Measurements from ENCODE around the gene GPRC5A. TPM values are rescaled to one million over a fixed set of nuclear protein-coding genes. Genes with fewer than 3 reads are reported as not detected.

The GPRC5A gene, protein sequence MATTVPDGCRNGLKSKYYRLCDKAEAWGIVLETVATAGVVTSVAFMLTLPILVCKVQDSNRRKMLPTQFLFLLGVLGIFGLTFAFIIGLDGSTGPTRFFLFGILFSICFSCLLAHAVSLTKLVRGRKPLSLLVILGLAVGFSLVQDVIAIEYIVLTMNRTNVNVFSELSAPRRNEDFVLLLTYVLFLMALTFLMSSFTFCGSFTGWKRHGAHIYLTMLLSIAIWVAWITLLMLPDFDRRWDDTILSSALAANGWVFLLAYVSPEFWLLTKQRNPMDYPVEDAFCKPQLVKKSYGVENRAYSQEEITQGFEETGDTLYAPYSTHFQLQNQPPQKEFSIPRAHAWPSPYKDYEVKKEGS
- polyA plus RNA-seq (2012; ENCODE audit: insufficient read length, low read depth), result 11.0 TPM

DNA sequence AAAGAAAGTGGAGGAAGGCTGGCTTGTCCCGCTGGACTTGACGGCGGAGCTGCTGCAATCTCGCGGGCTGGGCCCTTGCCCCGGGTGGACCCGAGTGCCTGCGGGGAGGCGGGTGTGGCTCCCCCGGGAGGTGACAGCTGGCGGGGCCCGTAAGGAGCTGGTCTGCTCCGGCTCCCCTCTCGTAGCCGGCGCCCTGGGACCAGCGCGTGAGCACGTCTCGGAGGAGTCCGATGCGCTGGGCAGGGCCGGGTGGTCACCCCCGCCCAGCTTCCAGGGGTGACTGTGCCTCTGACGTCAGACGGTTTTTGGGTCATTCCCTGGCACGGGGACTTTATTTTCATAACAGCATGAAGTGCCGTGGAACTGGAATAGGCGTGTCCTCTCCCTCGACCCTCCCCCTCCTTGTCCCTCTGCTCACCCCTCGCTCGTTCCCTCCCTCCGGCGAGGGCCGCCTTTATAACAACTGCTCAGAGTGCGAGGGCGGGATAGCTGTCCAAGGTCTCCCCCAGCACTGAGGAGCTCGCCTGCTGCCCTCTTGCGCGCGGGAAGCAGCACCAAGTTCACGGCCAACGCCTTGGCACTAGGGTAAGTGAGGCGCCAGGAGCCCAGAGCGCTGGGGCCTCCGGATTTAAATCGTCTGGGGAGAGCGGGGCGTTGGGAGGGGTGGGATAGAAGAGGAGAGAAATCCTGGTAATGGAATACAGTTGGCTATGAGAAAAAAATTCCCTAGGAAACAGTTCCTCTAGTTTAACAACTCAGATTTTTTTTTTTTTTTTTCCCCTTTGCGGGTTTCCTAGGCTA lies at the start of gene GPRC5A:
Gene GPRC5A, plus strand, starts transcription at position 483 of the 801 bp plus-strand sequence. CDS start 16,688 bp downstream, outside the sequence.
- TF ChIP-seq TAF1 (IDR thresholded peaks at IDR 0.05; ENCODE audit: borderline replicate concordance, insufficient read depth, low read length) (no peak), SIN3A (IDR thresholded peaks at IDR 0.05; ENCODE audit: borderline replicate concordance, insufficient read depth, low read length) (no peak), FOXP2 (optimal IDR thresholded peaks at IDR 0.05; ENCODE audit: borderline replicate concordance, extremely low read depth, extremely low read length, insufficient read depth) (peak; percentile 47), POLR2AphosphoS5 (IDR thresholded peaks at IDR 0.05; ENCODE audit: low read depth, low read length) (peak; percentile 67)
- TF ChIP-seq, protein P1, sequence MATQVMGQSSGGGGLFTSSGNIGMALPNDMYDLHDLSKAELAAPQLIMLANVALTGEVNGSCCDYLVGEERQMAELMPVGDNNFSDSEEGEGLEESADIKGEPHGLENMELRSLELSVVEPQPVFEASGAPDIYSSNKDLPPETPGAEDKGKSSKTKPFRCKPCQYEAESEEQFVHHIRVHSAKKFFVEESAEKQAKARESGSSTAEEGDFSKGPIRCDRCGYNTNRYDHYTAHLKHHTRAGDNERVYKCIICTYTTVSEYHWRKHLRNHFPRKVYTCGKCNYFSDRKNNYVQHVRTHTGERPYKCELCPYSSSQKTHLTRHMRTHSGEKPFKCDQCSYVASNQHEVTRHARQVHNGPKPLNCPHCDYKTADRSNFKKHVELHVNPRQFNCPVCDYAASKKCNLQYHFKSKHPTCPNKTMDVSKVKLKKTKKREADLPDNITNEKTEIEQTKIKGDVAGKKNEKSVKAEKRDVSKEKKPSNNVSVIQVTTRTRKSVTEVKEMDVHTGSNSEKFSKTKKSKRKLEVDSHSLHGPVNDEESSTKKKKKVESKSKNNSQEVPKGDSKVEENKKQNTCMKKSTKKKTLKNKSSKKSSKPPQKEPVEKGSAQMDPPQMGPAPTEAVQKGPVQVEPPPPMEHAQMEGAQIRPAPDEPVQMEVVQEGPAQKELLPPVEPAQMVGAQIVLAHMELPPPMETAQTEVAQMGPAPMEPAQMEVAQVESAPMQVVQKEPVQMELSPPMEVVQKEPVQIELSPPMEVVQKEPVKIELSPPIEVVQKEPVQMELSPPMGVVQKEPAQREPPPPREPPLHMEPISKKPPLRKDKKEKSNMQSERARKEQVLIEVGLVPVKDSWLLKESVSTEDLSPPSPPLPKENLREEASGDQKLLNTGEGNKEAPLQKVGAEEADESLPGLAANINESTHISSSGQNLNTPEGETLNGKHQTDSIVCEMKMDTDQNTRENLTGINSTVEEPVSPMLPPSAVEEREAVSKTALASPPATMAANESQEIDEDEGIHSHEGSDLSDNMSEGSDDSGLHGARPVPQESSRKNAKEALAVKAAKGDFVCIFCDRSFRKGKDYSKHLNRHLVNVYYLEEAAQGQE (IDR thresholded peaks at IDR 0.05; ENCODE audit: insufficient read depth in 1 of 2, low read depth in 2 of 2, low read length in 2 of 2), result peak; percentile 80 to 86

DNA sequence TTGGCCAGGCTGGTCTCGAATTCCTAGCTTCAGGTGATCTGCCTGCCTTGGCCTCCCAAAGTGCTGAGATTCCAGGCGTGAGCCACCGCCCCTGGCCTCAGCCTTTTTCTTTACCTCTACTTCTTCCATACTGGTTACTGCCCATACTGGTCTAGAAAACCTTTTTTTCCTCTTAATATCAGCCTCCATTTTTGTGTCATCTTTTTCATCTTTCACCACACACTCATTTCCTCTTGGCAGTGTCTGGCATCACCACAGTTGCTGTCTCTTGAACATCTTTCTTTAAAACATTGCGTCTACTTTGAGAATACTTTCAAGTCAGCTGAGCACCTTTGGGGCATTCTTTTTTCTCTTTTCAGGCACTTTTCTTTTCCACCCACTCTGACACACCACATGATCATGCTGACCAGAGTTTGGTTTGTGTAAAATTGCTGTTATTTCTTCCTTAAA lies 45.5 kb upstream of the GPRC5A start:
- no peak for TF ChIP-seq TAF1 (IDR thresholded peaks at IDR 0.05; ENCODE audit: borderline replicate concordance, insufficient read depth, low read length)
- TF ChIP-seq, protein P1 (IDR thresholded peaks at IDR 0.05; ENCODE audit: insufficient read depth in 1 of 2, low read depth in 2 of 2, low read length in 2 of 2), result no peak
- no peak for TF ChIP-seq FOXP2 (optimal IDR thresholded peaks at IDR 0.05; ENCODE audit: borderline replicate concordance, extremely low read depth, extremely low read length, insufficient read depth)
- no peak for TF ChIP-seq SIN3A (IDR thresholded peaks at IDR 0.05; ENCODE audit: borderline replicate concordance, insufficient read depth, low read length)
- no peak for TF ChIP-seq POLR2AphosphoS5 (IDR thresholded peaks at IDR 0.05; ENCODE audit: low read depth, low read length)

DNA sequence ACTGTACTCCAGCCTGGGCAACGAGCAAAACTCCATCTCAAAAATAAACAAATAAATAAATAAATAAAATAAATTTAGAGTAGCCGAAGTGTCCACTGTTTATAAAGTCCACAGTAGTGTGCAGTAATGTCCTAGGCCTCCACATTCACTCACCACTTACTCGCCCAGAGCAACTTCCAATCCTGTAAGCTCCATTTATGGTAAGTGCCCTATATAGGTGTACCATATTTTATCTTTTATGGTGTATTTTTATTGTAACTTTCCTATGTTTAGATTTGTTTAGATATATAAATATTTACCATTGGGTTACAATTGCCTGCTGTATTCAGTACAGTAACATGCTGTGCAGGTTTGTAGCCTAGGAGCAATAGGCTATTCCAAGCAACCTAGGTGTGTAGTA lies 37.9 kb upstream of the GPRC5A start:
- TF ChIP-seq TAF1 (IDR thresholded peaks at IDR 0.05; ENCODE audit: borderline replicate concordance, insufficient read depth, low read length), result no peak
- TF ChIP-seq, protein P1 (IDR thresholded peaks at IDR 0.05; ENCODE audit: insufficient read depth in 1 of 2, low read depth in 2 of 2, low read length in 2 of 2), result no peak
- TF ChIP-seq FOXP2 (optimal IDR thresholded peaks at IDR 0.05; ENCODE audit: borderline replicate concordance, extremely low read depth, extremely low read length, insufficient read depth), result no peak
- no peak for TF ChIP-seq POLR2AphosphoS5 (IDR thresholded peaks at IDR 0.05; ENCODE audit: low read depth, low read length)
- TF ChIP-seq SIN3A (IDR thresholded peaks at IDR 0.05; ENCODE audit: borderline replicate concordance, insufficient read depth, low read length), result no peak

DNA sequence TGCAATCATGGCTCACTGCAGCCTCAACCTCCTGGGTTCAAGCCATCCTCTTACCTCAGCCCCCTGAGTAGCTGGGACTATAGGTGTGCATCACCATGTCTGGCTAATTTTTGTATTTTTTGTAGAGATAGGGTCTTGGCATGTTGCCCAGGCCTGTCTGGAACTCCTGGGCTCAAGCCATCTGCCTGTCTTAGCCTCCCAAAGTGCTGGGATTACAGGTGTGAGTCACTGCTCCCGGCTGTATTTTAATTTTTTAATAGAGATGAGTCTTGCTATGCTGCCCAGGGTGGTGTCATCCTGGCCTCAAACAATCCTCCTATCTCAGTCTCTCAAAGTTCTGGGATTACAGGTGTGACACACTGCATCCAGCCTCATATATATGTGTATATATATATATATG lies 31.7 kb upstream of the GPRC5A start:
- TF ChIP-seq TAF1 (IDR thresholded peaks at IDR 0.05; ENCODE audit: borderline replicate concordance, insufficient read depth, low read length) (no peak), SIN3A (IDR thresholded peaks at IDR 0.05; ENCODE audit: borderline replicate concordance, insufficient read depth, low read length) (no peak), FOXP2 (optimal IDR thresholded peaks at IDR 0.05; ENCODE audit: borderline replicate concordance, extremely low read depth, extremely low read length, insufficient read depth) (no peak), POLR2AphosphoS5 (IDR thresholded peaks at IDR 0.05; ENCODE audit: low read depth, low read length) (no peak)
- TF ChIP-seq, protein P1 (IDR thresholded peaks at IDR 0.05; ENCODE audit: insufficient read depth in 1 of 2, low read depth in 2 of 2, low read length in 2 of 2), result no peak
